ENCODE results near the gene BATF3. TPM values are rescaled to one million over a fixed set of nuclear protein-coding genes. Genes with fewer than 3 reads are reported as not detected.
"Not testable (repeated sequence)": the region's sequence is repeated elsewhere in the genome, so short reads cannot be mapped to it uniquely, and the experiment has no call there.

The BATF3 gene
- total RNA-seq, 1 donor from 2014 or later, result not detected

GRCh38 chr1:212640223-212640878, 59.3 kb downstream of the BATF3 start:
- no peak for TF ChIP-seq CTCF (conservative IDR thresholded peaks at IDR 0.05; ENCODE audit: low read depth, low read length)
- no peak for DNase-seq (ENCODE audit: low read depth)
- H3K4me3 ChIP-seq (ENCODE audit: low read depth, low read length), result no peak overlapping the region

- not testable (repeated sequence) for DNase-seq (ENCODE audit: low read depth); H3K4me3 ChIP-seq (ENCODE audit: low read depth, low read length)
Observed at GRCh38 chr1:212639524-212639923, 60.1 kb downstream of the BATF3 start.

GRCh38 chr1:212638492-212639151, 61.0 kb downstream of the BATF3 start:
- TF ChIP-seq CTCF (conservative IDR thresholded peaks at IDR 0.05; ENCODE audit: low read depth, low read length), result no peak
- H3K4me3 ChIP-seq (ENCODE audit: low read depth, low read length), result no peak overlapping the region
- DNase-seq (ENCODE audit: low read depth), result no peak

- H3K4me3 ChIP-seq (ENCODE audit: low read depth, low read length), result no peak overlapping the region
- DNase-seq (ENCODE audit: low read depth), result no peak
- no peak for TF ChIP-seq CTCF (conservative IDR thresholded peaks at IDR 0.05; ENCODE audit: low read depth, low read length)
Observed at GRCh38 chr1:212637902-212638301, 61.7 kb downstream of the BATF3 start.

Other genes with a start within 250 kb of the BATF3 start
- 10.1 and 18.9 TPM in 2 replicates for gene ATF3, start 91.1 kb downstream of the BATF3 start, total RNA-seq
- 31.2 and 52.6 TPM in 2 replicates for gene NSL1, start 91.9 kb upstream of the BATF3 start, total RNA-seq
- gene TATDN3, start 92.1 kb upstream of the BATF3 start, total RNA-seq, result 10.7 and 12.9 TPM in 2 replicates
- gene SPATA45, start 147.8 kb upstream of the BATF3 start, total RNA-seq, result not detected in 2 replicates
- 6.9 and 7.0 TPM in 2 replicates for gene FLVCR1, start 158.4 kb upstream of the BATF3 start, total RNA-seq